ENCODE measurements around the gene SMIM3. TPM values are rescaled to one million over a fixed set of nuclear protein-coding genes. Genes with fewer than 3 reads are reported as not detected.

Gene SMIM3
- total and polyA plus RNA-seq, 2 of the 13 experiments (the other 11 are each of a cell fraction or from before 2014, with no cell fraction given) = 11.6 to 96.7 TPM

- TF ChIP-seq KAT7 (CRISPR knock-in tag; IDR thresholded peaks at IDR 0.05; ENCODE audit: borderline replicate concordance) (no peak), ZNF274 (CRISPR knock-in tag; IDR thresholded peaks at IDR 0.05) (no peak), TRAFD1 (CRISPR knock-in tag; IDR thresholded peaks at IDR 0.05; ENCODE audit: borderline replicate concordance) (no peak), U2AF1 (optimal IDR thresholded peaks at IDR 0.05; ENCODE audit: low read depth, low read length) (no peak), CREB1 (IDR thresholded peaks at IDR 0.05) (no peak), CREB1 (CRISPR knock-in tag; IDR thresholded peaks at IDR 0.05) (0 out of 2 replicates have a peak, but pooled peaks have one; percentile 42), SCMH1 (CRISPR knock-in tag; IDR thresholded peaks at IDR 0.05; ENCODE audit: borderline replicate concordance) (no peak), DNMT1 (CRISPR knock-in tag; IDR thresholded peaks at IDR 0.05) (no peak), ZNF775 (CRISPR knock-in tag; IDR thresholded peaks at IDR 0.05; ENCODE audit: borderline replicate concordance) (no peak), POLR2G (IDR thresholded peaks at IDR 0.05; ENCODE audit: low read depth, low read length) (no peak), JUN (CRISPR knock-in tag; IDR thresholded peaks at IDR 0.05) (no peak), SYNCRIP (IDR thresholded peaks at IDR 0.05; ENCODE audit: insufficient read depth, low read depth, low read length) (no peak), ZNF572 (CRISPR knock-in tag; IDR thresholded peaks at IDR 0.05) (no peak), ZNF691 (CRISPR knock-in tag; IDR thresholded peaks at IDR 0.05; ENCODE audit: borderline replicate concordance, low read depth) (no peak), CBX1 (IDR thresholded peaks at IDR 0.05; ENCODE audit: low read depth) (no peak), ZBTB3 (CRISPR knock-in tag; IDR thresholded peaks at IDR 0.05; ENCODE audit: borderline replicate concordance, low read depth) (no peak), BCL3 (CRISPR knock-in tag; IDR thresholded peaks at IDR 0.05) (no peak)
- TF ChIP-seq, protein P1, sequence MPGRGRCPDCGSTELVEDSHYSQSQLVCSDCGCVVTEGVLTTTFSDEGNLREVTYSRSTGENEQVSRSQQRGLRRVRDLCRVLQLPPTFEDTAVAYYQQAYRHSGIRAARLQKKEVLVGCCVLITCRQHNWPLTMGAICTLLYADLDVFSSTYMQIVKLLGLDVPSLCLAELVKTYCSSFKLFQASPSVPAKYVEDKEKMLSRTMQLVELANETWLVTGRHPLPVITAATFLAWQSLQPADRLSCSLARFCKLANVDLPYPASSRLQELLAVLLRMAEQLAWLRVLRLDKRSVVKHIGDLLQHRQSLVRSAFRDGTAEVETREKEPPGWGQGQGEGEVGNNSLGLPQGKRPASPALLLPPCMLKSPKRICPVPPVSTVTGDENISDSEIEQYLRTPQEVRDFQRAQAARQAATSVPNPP (CRISPR knock-in tag; IDR thresholded peaks at IDR 0.05) = no peak
- TF ChIP-seq, protein P2, sequence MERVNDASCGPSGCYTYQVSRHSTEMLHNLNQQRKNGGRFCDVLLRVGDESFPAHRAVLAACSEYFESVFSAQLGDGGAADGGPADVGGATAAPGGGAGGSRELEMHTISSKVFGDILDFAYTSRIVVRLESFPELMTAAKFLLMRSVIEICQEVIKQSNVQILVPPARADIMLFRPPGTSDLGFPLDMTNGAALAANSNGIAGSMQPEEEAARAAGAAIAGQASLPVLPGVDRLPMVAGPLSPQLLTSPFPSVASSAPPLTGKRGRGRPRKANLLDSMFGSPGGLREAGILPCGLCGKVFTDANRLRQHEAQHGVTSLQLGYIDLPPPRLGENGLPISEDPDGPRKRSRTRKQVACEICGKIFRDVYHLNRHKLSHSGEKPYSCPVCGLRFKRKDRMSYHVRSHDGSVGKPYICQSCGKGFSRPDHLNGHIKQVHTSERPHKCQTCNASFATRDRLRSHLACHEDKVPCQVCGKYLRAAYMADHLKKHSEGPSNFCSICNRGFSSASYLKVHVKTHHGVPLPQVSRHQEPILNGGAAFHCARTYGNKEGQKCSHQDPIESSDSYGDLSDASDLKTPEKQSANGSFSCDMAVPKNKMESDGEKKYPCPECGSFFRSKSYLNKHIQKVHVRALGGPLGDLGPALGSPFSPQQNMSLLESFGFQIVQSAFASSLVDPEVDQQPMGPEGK (CRISPR knock-in tag; IDR thresholded peaks at IDR 0.05) = 0 out of 2 replicates have a peak, but pooled peaks have one; percentile 5
- TF ChIP-seq, protein P3, sequence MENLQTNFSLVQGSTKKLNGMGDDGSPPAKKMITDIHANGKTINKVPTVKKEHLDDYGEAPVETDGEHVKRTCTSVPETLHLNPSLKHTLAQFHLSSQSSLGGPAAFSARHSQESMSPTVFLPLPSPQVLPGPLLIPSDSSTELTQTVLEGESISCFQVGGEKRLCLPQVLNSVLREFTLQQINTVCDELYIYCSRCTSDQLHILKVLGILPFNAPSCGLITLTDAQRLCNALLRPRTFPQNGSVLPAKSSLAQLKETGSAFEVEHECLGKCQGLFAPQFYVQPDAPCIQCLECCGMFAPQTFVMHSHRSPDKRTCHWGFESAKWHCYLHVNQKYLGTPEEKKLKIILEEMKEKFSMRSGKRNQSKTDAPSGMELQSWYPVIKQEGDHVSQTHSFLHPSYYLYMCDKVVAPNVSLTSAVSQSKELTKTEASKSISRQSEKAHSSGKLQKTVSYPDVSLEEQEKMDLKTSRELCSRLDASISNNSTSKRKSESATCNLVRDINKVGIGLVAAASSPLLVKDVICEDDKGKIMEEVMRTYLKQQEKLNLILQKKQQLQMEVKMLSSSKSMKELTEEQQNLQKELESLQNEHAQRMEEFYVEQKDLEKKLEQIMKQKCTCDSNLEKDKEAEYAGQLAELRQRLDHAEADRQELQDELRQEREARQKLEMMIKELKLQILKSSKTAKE (CRISPR knock-in tag; IDR thresholded peaks at IDR 0.05; ENCODE audit: borderline replicate concordance) = no peak
Observed at GRCh38 chr5:150763023-150763769, 15.4 kb upstream of the SMIM3 start (continued).

Measured in HepG2 (cell line).